COLO668 (cell line): Measurements from ENCODE around the gene CA11.
"Not testable (repeated sequence)": the region's sequence is repeated elsewhere in the genome, so short reads cannot be mapped to it uniquely, and the experiment has no call there.

ENCODE experiments used
- DNase-seq: peaks from one replicate; lab custom pipeline; 2025; ENCODE audit not compliant: unreplicated experiment; lab: John Stamatoyannopoulos, UW

CA11 gene

DNA sequence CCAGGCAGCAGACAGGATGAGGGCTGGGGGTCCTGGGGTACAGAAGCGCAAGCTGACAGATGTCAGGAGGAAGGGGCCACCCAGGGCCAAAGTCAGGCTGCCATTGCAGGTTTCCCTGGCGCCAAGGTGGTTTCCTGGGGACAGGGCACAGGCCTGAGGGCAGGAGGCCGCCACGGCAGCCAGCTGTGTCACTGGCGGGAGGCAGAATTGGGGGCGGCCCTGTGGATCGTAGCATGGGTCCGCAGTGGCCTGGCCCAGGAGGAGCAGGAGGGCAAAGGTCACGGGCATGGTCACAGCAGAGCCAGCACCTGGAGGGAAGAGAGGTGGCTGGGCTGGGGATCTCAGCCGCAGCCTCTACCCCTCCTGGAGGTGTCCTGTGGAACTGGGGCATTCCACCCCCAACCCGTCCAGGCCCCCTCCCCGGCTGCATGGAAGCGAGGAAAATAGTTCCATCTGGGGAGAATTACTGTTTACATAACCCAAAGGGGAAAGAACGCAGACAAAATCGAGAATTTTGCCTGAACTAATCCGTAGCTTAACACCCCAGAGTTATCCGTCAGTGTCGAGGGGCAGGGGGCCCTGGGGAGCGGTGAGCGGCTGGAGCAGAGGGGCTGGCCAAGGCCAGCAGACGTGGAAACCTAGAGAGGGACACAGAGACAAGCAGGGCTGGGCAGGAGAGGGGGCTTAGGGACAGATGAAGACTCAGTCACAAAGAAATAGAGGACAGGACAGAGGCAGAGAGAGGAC lies 24.9 kb upstream of the CA11 start:
- DNase-seq, result no peak

DNA sequence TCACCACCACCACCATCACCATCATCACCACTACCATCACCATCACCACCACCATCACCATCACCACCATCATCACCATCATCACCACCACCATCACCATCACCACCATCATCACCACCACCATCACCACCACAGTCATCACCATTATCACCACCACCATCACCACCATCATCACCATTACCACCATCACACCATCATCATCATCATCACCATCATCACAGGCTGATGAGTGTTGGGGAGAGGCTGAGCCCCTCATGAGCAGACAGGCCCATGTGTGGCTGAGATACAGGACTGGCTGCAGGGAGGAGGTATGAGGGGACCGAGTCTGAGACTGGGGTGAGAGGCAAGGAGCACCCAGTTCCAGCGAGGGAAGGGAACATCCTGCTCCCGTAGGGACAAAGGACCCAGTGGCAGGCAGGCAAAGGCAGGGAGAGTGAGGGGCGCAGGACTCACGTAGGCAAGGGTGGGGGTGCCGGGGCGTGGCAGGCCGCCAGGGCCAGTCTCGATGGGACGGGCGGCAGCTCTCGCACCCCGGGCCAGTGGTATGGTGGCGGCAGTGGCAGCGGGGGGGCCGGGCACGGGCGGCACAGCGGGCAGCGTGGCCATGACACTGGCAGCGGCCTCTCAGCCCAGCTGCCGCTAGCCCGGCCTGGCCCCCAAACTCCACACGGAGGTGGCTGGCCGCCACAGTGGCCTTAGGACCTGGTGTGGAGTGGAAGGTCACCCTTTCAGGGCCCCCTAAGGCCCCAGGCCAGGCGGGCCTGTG lies 24.1 kb upstream of the CA11 start:
- DNase-seq, result no peak

DNA sequence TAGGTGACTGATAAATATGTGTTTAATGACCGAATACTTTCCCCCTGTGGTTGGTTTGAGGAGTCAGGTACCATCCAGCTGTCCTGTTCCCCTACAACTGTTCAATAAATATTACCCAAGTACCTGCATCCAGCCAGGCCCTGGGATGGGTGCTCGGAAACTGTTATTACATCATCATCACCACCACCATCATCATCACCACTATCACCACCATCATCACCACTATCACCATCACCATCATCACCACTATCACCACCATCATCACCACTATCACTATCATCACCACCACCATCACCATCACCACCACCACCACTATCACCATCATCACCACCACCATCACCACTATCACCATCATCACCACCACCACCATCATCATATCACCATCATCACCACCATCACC lies 22.8 kb upstream of the CA11 start:
- no peak for DNase-seq

DNA sequence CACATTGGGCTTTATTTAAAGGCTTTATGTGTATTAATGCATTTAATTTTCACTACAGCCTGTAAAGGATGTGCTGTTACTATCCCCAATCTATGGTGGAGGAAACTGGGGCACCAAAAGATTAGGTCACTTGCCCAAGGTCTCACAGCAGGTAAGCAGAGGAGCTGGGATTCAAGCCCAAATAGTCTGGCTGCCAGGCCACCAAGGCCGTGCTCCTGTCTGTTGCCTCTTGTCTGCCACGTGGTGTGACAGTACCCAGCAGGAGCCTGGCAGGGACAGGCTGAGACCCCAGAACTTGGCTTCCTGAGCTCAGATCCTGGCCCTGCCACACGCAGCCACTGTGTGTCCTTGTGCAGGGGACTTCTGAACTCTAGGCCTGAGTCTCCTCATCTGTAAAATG lies 22.3 kb upstream of the CA11 start:
- no peak for DNase-seq

DNA sequence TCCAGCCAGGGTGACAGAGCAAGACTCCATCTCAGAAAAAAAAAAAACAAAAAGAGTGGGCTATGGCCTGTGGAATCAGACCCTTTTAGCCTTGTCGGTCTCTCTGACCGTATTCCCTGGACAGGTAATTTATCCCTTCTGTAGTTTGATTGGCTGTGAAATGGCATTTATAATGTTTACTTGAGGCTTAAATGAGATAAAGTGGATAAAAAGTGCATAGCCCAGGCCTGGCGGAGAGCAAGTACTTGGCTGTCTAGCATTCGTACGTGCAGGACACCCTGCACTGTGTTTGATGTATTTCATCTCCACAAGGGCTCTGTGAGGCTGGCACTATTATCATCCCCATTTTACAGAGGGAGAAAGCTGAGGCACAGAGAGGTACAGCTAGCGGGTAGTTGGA lies 19.8 kb upstream of the CA11 start:
- no peak for DNase-seq

DNA sequence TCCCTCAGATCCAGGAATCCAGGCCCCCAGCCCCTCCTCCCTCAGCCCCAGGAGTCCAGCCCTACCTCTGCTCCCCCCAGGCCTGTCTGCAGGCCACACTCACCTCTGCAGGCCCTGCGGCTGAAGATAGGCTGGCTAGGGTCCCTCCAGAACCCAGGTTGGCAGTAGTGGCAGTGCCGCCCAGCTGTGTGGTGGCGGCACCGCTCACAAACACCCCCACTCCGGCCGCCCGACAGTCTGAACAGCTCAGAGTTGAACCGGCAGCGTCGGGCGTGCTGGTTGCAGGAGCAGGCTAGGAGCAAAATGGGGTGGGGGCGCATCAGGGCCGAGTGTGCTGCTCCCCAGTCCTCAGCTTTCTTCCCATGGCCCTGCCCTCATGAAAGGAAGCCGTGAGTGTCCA lies 18.5 kb upstream of the CA11 start:
- DNase-seq, result no peak

DNA sequence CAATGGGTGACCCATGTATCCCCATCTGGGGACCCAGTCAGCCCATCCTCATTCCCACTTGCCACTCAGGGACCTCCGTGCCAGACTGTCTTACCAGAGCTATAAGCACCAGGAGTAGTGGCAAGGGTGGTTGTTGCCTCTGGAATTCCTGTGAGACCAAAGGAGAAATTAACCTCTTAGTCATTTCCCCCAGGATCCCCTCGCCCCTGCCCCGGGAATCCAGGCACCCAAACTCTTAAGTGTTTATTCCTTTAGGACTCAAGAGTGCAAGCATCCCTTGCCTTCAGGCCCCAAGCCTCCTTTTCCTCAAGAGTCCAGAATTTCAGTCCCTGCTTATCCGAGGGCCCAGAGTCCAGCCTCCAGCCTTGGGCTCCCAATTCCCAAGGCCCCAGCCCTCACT lies 17.7 kb upstream of the CA11 start:
- no peak for DNase-seq

DNA sequence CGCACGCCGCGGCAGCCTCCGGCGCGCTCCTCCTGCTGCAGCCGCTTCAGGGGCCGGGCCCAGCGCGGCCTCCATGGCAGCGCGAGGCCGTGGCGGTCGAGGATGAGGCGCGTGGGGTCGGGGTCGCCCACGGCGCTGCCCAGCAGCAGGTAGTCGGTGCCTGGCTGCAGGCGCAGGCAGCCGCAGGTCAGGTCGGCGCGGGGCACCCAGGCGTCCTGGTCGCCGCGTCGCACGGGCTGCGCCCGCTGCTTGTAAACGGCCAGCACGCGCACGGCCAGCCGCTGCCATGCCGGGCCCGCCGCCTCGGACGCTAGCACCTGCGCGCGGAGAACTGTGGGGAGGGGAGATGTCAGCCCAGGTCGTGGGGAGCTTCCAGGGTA lies 15.7 kb upstream of the CA11 start:
- no peak for DNase-seq

DNA sequence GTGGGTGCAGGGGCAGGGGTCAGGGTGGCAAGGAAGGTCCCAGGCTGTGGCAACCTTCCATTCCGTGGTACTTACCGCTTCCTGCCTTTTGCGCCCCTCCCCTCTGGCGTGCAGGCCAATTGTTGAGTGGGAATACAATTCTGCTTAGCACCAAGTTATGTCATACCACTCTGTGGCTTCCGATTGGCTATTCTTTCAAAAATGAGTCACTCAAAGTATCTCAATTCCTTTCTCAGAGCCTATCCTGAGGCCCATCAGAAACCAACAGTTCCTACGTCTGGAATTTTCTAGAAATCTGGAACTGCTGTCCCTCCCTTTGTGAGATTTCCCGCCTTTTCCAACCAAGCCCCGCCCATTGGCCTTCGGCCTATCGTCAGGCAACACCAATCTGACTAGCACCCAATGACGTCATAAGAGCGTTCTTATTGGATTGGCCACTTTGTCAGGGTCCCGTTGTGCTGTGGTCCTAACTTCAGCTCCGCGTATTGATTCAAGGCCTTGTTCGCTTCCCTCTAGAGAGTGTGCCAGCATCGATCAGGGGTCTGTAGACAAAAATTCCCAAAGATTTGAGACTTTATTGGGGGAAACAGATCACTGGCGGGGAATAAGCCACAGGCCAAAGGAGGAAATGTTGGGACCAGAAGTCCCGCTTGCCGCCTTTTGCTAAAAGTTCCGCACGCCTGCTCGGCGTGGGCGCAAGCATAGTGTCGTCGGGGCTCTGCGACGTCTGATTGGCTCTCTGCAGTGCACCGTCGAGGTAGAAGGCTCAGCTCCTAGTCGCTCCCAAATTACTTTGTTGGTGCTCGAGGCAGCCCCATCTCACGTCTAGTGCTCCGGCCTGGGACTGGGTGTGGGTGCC lies 15.1 kb upstream of the CA11 start:
- DNase-seq, result peak; percentile 60

DNA sequence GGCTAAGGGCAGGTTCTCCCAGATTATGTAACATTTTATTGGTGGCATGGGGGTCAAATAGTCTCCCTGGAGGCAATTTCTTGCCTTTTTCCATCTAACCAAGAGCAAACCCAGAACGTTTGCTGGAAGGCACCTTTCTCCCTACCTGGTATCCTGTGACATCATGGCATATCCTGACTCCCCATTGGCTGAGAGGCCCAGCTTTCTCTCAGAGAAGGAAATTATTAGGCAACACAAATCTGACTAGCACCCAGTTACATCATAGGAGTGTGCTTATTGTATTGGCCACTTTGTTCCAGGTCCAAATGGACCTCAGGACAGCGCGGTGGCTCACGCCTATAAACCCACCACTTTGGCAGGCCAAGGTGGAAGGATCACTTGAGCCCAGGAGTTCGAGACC lies 13.8 kb upstream of the CA11 start:
- DNase-seq, result no peak

DNA sequence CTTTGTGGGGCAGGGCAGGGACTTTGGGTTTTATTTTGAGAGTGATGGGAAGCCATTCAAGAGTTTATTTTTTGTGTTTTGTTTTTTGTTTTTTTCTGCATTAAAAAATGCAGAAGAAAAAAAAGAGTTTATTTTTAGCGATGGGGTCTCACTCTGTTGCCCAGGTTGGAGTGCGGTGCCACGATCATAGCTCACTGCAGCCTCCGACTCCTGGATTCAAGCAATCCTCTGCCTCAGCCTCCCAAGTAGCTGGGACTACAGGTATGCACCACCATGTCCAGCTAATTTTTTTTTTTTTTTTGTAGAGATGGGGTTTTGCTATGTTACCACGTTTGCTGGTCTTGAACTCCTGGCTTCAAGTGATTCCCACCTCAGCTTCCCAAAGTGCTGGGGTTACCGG lies 12.5 kb upstream of the CA11 start:
- no peak for DNase-seq

DNA sequence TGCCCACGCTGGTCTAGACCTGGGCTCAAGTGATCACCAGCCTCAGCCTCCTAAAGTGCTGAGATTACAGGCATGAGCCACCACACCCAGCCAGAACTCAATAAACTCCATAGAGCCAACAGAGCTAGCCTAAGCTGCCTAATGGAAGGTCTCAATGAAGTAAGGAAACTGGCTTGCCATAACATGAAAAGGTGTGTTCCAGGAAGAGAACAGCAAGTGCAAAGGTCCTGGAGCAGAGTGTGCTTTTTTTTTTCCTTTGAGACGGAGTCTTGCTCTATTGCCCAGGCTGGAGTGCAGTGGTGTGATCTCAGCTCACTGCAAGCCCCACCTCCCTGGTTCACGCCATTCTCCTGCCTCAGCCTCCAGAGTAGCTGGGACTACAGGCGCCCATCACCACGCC lies 11.8 kb upstream of the CA11 start:
- DNase-seq, result not testable (repeated sequence)

DNA sequence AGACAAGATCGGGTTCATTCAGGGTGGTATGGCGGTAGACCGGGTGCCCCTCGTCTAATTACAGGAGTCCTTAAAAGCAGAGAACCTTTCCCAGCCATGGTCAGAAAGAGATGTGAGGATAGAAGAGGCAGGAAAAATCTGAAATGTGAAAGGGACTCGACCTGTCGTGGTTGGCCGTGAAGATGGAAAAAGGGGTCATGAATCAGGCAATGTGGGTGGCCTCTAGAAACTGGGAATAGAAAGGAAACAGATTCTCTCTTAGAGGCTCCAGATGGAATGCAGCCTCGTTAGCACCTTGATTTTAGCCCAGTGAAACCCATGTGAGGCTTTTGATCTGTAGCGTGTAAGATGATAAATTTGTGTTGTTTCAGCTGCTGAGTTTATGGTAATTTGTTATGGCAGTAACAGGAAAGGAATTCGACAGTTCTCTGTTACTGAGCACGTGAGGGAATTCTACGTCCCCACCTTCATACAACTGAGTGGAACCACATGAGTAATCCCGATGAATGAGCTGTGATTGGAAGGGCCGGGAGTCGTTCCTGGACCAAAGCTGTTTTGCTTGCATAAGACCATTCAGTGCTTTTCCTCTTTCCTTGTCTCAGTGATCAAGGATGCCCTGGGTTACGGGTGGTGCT lies 11.0 kb upstream of the CA11 start:
- DNase-seq, result no peak

DNA sequence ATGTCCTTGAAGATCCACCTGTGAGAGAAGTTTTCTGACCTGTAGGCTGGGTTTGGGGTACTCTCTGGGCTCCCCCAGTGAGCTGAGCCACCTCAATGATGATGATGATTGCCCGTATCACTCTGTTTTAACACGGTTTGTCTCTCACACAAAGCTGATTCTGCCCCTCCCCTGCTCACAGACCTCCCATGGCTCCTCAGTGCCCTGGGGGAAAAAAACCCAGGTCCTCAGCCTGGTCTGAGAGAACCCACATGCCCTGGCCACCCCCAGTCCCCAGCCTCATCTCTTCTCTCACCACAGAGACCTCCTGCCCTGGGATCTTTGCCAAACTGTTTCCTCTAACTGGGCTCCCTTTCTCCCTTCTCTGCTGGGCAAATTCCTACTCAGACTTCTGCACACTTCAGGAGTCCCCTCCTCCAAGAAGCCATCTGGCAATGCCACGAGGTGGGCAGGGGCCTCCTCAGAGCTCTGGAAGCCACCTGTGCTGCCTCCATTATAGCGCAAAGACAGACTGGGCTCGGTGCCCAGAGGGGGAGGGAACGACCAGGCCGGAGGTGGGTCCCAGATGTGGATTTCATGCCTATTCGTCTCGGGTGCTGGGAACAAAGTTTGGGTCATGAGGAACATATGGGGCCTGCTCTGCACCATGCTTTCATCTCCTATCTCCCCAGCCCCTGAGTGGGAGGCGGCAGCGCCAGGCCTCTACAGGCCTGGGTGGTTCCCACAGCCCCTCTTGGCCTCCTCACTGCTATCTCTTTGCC lies 8.5 kb upstream of the CA11 start:
- peak; percentile 18 for DNase-seq

DNA sequence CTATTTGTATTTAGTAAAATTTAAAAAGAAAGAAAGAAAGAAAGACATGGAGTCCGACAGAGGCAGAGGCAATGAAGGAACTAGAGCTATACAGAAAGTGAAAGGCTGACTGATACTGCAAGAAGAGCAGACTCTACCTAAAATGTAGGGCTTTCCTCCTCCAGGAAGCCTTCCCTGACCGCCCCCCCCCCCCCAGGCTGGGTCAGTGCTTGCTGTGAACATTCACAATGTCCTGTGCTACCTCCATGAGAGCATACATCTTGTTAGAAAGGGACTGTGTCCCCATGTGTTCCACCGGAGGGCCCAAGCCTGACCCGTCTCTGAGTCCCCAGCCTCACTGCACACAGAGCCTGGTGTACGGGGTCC lies 5.7 kb upstream of the CA11 start:
- no peak for DNase-seq

DNA sequence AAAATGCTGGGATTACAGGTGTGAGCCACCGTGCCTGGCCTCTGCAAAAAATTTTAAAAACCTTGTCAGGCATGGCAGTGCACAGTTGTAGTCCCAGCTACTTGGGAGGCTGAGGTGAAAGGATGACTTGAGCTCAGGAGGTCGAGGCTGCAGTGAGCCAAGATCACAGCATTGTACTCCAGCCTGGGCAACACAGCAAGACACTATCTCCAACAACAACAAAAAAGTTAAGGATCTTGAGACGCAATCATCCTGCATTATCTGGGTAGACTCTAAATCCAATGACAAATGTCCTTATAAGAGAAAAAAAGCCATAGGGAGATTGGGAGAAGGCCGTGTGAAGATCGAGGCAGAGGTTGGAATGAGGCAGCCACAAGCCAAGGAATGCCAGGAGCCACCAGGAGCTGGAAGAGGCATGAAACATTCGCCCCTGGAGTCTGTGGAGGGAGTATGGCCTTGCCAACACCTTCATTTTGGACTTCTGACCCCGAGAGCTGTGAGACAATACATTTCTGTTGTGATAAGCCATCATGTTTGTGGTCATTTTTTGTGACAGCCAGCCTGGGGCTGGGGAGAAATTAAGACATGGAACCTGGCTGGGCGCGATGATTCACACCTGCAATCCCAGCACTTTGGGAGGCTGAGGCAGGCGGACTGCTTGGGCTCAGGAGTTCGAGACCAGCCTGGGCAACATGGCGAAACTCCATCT lies 5.1 kb upstream of the CA11 start:
- no peak for DNase-seq

DNA sequence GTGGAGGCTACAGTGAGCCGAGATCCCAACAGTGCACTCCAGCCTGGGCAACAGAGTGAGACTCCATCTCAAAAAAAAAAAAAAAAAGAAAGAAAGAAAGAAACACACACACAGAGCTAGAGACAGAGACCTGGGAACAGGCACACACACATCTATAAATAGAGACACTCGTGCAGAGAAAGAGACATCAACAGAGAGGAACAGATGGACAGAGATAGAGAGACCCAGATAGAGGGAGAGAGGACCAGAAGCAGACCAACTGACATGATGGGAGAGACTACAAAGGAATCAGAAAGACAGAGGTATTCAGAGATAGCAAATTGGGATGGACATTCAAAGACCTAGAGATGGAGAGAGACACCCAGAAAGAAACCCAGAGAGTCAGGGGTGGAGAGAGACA lies 2.1 kb upstream of the CA11 start:
- no peak for DNase-seq

DNA sequence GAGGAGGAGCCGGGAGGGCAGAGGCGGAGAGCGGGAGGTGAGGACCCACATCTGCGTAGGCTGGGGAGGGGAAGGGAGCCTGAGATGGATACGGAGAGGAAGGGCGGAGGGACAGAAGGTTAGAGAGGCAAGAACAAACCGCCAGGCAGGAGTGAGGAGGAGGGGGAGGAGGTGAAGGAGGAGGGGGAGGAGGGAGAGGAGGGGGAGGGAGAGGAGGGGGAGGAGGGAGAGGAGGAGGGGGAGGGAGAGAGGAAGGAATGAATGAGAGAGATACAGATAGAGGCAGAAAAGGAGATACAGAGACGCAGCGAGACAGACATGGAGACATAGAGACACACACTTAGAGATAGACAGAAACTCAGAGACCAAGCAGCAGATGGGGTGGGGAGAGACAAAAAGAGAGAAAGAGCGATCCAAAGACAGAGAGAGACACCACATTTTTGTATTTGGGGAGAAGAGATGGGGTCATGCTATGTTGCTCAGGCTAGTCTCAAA lies 782 bp upstream of the CA11 start:
- no peak for DNase-seq

DNA sequence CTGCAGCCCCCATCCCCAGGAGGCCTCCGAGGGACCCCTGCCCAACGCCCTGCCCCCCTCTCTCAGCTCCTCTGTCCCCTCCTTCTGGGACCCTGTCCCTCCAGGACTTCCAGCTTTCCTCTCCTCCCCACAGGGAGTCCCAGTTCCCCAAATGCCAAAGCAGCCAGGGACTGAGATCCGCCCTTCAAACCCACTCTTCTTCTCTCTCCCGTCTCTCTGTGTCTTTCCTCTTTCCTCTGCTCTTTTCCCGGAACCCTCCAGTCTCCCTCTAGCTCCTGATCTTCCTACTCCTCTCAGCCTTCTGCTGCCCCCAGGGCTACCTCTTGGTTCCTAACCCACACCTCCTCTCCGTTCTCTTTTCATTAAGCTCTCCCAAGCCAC lies 377 bp downstream of the CA11 start:
- no peak for DNase-seq
